ENCODE results near the gene BHLHE41.

BHLHE41 gene

DNA sequence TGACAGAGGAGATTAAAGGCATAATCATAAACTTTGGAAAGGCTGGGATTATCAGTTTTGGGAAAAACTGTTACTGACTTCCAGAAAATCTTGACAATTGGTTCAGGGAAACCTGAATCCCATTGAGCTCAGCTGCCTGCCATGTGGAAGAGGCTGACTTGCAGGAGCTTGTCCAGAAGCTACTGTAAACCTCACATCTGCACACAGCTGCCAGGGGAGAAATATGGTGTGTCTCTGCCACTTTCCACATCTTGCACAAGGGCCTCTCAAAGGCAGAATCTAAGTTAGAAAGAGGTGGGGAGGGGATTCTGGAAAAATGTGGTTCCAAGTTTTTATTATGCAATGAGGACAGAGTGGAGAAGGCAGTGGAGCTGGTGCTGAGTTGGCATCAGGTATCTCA lies 8.7 kb upstream of the BHLHE41 start:
- H3K9me3 ChIP-seq (ENCODE audit: control insufficient read depth, insufficient read depth, low read length), result no peaks in the 10 kb centered on the region
- no peak overlapping the region for H3K4me3 ChIP-seq (ENCODE audit: low read depth, low read length)
- H3K4me1 ChIP-seq (ENCODE audit: control insufficient read depth, insufficient read depth, low read length), result peaks cover 6% of the 10 kb centered on the region
- peaks cover 41% of the 10 kb centered on the region for H3K27me3 ChIP-seq (ENCODE audit: control insufficient read depth, insufficient read depth, low read length)
- no peaks in the 10 kb centered on the region for H3K36me3 ChIP-seq (ENCODE audit: control insufficient read depth, insufficient read depth, low read length)
- H3K9ac ChIP-seq (ENCODE audit: low read depth, low read length), result no peak overlapping the region
- no peak overlapping the region for H3K27ac ChIP-seq (ENCODE audit: low read depth, low read length)

DNA sequence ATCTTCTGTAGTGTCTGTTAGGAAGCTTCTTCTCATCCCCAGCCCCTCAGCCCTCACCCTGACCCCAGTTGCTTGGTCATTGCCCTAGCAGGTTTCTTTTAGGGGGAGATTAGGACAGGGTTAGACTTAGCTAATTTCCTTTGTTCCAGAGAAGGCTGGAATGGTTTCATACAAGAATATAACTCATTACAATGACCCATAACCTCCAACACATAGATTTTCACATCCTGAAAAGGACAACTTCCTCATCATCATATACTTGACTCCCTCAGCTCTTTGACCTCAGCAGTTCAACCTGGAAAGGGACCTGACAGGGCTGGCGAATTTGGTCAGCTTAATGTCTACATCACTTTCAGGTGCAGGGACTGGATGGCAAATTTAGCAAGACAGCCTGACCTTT lies 8.0 kb upstream of the BHLHE41 start:
- no peak overlapping the region for H3K9ac ChIP-seq (ENCODE audit: low read depth, low read length)
- H3K9me3 ChIP-seq (ENCODE audit: control insufficient read depth, insufficient read depth, low read length), result no peaks in the 10 kb centered on the region
- no peak overlapping the region for H3K27ac ChIP-seq (ENCODE audit: low read depth, low read length)
- peaks cover 47% of the 10 kb centered on the region for H3K27me3 ChIP-seq (ENCODE audit: control insufficient read depth, insufficient read depth, low read length)
- no peaks in the 10 kb centered on the region for H3K36me3 ChIP-seq (ENCODE audit: control insufficient read depth, insufficient read depth, low read length)
- H3K4me1 ChIP-seq (ENCODE audit: control insufficient read depth, insufficient read depth, low read length), result peaks cover 6% of the 10 kb centered on the region
- no peak overlapping the region for H3K4me3 ChIP-seq (ENCODE audit: low read depth, low read length)

GRCh38 chr12:26131936-26132335 lies 7.1 kb upstream of the BHLHE41 start:
- peaks cover 7% of the 10 kb centered on the region for H3K4me1 ChIP-seq (ENCODE audit: control insufficient read depth, insufficient read depth, low read length)
- no peak overlapping the region for H3K27ac ChIP-seq (ENCODE audit: low read depth, low read length)
- peaks cover 56% of the 10 kb centered on the region for H3K27me3 ChIP-seq (ENCODE audit: control insufficient read depth, insufficient read depth, low read length)
- no peak overlapping the region for H3K4me3 ChIP-seq (ENCODE audit: low read depth, low read length)
- no peaks in the 10 kb centered on the region for H3K9me3 ChIP-seq (ENCODE audit: control insufficient read depth, insufficient read depth, low read length)
- no peaks in the 10 kb centered on the region for H3K36me3 ChIP-seq (ENCODE audit: control insufficient read depth, insufficient read depth, low read length)
- H3K9ac ChIP-seq (ENCODE audit: low read depth, low read length), result no peak overlapping the region

GRCh38 chr12:26130728-26131127 lies 5.9 kb upstream of the BHLHE41 start:
- Histone ChIP-seq H3K27ac (ENCODE audit: low read depth, low read length) (no peak overlapping the region), H3K9ac (ENCODE audit: low read depth, low read length) (no peak overlapping the region), H3K9me3 (ENCODE audit: control insufficient read depth, insufficient read depth, low read length) (no peaks in the 10 kb centered on the region), H3K36me3 (ENCODE audit: control insufficient read depth, insufficient read depth, low read length) (no peaks in the 10 kb centered on the region), H3K4me3 (ENCODE audit: low read depth, low read length) (no peak overlapping the region), H3K27me3 (ENCODE audit: control insufficient read depth, insufficient read depth, low read length) (peaks cover 69% of the 10 kb centered on the region), H3K4me1 (ENCODE audit: control insufficient read depth, insufficient read depth, low read length) (peaks cover 10% of the 10 kb centered on the region)

GRCh38 chr12:26128168-26128567 lies 3.3 kb upstream of the BHLHE41 start:
- peaks cover 86% of the 10 kb centered on the region for H3K27me3 ChIP-seq (ENCODE audit: control insufficient read depth, insufficient read depth, low read length)

GRCh38 chr12:26127404-26127803 lies 2.6 kb upstream of the BHLHE41 start:
- Histone ChIP-seq H3K27me3 (ENCODE audit: control insufficient read depth, insufficient read depth, low read length) (peaks cover 93% of the 10 kb centered on the region), H3K4me3 (ENCODE audit: low read depth, low read length) (no peak overlapping the region), H3K9me3 (ENCODE audit: control insufficient read depth, insufficient read depth, low read length) (no peaks in the 10 kb centered on the region), H3K4me1 (ENCODE audit: control insufficient read depth, insufficient read depth, low read length) (peaks cover 22% of the 10 kb centered on the region), H3K27ac (ENCODE audit: low read depth, low read length) (no peak overlapping the region), H3K36me3 (ENCODE audit: control insufficient read depth, insufficient read depth, low read length) (no peaks in the 10 kb centered on the region), H3K9ac (ENCODE audit: low read depth, low read length) (no peak overlapping the region)

More at GRCh38 chr12:26128168-26128567, 3.3 kb upstream of the BHLHE41 start:
- Histone ChIP-seq H3K9ac (ENCODE audit: low read depth, low read length) (no peak overlapping the region), H3K4me3 (ENCODE audit: low read depth, low read length) (no peak overlapping the region), H3K36me3 (ENCODE audit: control insufficient read depth, insufficient read depth, low read length) (no peaks in the 10 kb centered on the region), H3K4me1 (ENCODE audit: control insufficient read depth, insufficient read depth, low read length) (peaks cover 19% of the 10 kb centered on the region), H3K9me3 (ENCODE audit: control insufficient read depth, insufficient read depth, low read length) (no peaks in the 10 kb centered on the region), H3K27ac (ENCODE audit: low read depth, low read length) (no peak overlapping the region)

DNA sequence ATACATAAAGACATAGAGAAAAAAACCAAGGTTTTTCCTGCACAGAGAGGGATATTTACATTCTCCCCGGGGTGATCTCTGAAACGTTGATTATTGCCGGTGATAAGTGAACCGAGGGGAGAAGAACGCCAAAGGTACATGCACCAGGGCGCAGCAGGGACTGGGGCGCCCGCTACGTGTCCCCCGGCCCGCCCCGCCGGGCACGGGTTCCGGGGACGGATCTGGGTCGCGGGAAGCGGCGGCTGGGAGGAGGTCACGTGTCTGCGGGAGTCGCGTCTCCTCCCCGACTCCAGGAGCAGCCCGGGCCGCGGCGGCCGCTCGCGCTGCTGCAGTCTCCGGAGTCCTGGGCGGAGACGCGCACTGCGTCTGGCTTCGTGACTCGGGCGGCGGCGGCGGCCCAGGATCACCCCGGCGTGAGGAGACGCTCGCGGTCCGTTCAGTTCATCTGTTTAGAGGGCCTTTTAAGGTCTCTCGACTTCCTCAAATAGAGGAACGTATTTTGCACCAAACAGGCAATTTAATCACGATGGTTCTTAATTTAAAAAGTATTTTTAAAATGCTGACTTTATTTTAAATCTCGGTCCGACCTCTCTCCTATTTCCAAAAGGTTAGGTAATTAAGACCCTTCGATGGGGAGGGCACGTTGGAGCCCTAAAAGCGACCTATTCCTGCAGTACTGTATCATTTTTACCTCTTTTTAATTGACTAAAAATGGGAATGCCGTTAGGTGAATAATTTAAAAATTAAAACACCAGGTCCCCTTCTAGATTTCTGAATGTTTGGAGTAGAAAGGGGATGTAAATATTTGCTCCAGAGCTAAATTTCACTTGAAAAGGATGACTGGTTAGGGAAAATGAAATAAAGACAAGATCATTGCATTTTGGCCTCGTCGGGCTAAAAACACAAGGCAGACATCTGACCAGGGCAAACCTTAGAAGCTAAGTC lies 1.8 kb upstream of the BHLHE41 start:
- Histone ChIP-seq H3K9me3 (ENCODE audit: control insufficient read depth, insufficient read depth, low read length) (no peaks in the 10 kb centered on the region), H3K36me3 (ENCODE audit: control insufficient read depth, insufficient read depth, low read length) (no peaks in the 10 kb centered on the region), H3K27ac (ENCODE audit: low read depth, low read length) (no peak overlapping the region), H3K27me3 (ENCODE audit: control insufficient read depth, insufficient read depth, low read length) (peaks cover 96% of the 10 kb centered on the region), H3K4me3 (ENCODE audit: low read depth, low read length) (peak overlapping the region; percentile 74), H3K4me1 (ENCODE audit: control insufficient read depth, insufficient read depth, low read length) (peaks cover 25% of the 10 kb centered on the region), H3K9ac (ENCODE audit: low read depth, low read length) (no peak overlapping the region)

DNA sequence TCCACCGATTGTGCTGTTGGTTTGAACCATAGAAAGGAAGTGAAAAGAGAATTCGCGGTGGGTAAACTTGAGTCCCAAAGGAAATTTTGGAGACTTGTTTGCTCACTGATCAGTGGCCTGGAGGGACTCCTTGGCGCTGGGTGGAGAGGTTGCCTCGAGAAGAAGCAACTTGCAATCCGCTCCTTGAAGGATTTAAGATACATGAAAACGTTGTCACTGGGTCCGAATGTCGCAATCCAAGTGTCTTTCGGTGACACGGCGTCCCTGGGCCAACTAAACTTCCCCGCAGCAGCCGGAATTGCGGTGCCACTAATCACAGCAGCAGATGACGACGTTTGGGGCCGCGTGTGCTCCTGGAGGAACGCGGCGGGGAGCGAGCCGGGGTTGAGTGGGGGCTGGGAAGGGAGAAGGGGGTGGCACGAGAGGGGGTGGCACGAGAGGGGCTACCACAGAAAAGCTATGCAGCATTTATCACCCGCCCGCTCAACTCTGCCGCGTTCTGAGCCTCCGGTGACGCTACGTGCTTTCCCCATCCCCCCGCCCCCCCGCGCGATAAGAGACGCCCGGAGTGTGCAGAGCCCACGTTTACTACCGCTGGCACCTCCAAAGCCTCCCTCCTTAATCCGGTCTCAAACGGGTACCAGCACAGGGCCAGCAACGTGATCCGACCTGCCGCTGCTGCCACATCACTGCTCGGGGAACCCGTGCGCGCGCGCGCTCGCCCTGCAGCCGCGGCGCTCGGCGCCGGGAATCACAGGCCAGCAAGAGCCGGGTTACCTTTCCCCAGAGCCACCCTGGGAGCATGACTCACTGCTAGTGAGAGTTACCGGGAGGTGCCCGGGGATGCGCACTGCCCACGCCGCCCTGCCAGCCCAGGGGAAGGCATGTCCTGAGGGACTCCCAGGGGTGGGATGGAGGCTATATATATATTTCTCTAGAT lies 833 bp upstream of the BHLHE41 start:
- Histone ChIP-seq H3K9me3 (ENCODE audit: control insufficient read depth, insufficient read depth, low read length) (no peaks in the 10 kb centered on the region), H3K4me3 (ENCODE audit: low read depth, low read length) (peak overlapping the region; percentile 74), H3K9ac (ENCODE audit: low read depth, low read length) (no peak overlapping the region), H3K4me1 (ENCODE audit: control insufficient read depth, insufficient read depth, low read length) (peaks cover 33% of the 10 kb centered on the region), H3K36me3 (ENCODE audit: control insufficient read depth, insufficient read depth, low read length) (no peaks in the 10 kb centered on the region), H3K27me3 (ENCODE audit: control insufficient read depth, insufficient read depth, low read length) (peaks cover 98% of the 10 kb centered on the region), H3K27ac (ENCODE audit: low read depth, low read length) (no peak overlapping the region)

GRCh38 chr12:26123482-26123980 lies 1.3 kb downstream of the BHLHE41 start:
- Histone ChIP-seq H3K9me3 (ENCODE audit: control insufficient read depth, insufficient read depth, low read length) (no peaks in the 10 kb centered on the region), H3K4me3 (ENCODE audit: low read depth, low read length) (peak overlapping the region; percentile 59), H3K9ac (ENCODE audit: low read depth, low read length) (no peak overlapping the region), H3K27me3 (ENCODE audit: control insufficient read depth, insufficient read depth, low read length) (peaks cover 92% of the 10 kb centered on the region), H3K4me1 (ENCODE audit: control insufficient read depth, insufficient read depth, low read length) (peaks cover 33% of the 10 kb centered on the region), H3K27ac (ENCODE audit: low read depth, low read length) (no peak overlapping the region), H3K36me3 (ENCODE audit: control insufficient read depth, insufficient read depth, low read length) (no peaks in the 10 kb centered on the region)

GRCh38 chr12:26122681-26123481 lies 2.0 kb downstream of the BHLHE41 start:
- peaks cover 92% of the 10 kb centered on the region for H3K27me3 ChIP-seq (ENCODE audit: control insufficient read depth, insufficient read depth, low read length)
- no peak overlapping the region for H3K9ac ChIP-seq (ENCODE audit: low read depth, low read length)

More at GRCh38 chr12:26122681-26123481, 2.0 kb downstream of the BHLHE41 start:
- Histone ChIP-seq H3K9me3 (ENCODE audit: control insufficient read depth, insufficient read depth, low read length) (no peaks in the 10 kb centered on the region), H3K4me3 (ENCODE audit: low read depth, low read length) (peak overlapping the region; percentile 59), H3K36me3 (ENCODE audit: control insufficient read depth, insufficient read depth, low read length) (no peaks in the 10 kb centered on the region), H3K27ac (ENCODE audit: low read depth, low read length) (no peak overlapping the region), H3K4me1 (ENCODE audit: control insufficient read depth, insufficient read depth, low read length) (peaks cover 33% of the 10 kb centered on the region)

Data from HUES48 (cell line).